ENCODE measurements around the gene WTIP. TPM values are rescaled to one million over a fixed set of nuclear protein-coding genes. Genes with fewer than 3 reads are reported as not detected.

The WTIP gene
- total RNA-seq, 4 donors from 2014 or later: 3.8 to 16.3 (median 9.7) TPM

DNA sequence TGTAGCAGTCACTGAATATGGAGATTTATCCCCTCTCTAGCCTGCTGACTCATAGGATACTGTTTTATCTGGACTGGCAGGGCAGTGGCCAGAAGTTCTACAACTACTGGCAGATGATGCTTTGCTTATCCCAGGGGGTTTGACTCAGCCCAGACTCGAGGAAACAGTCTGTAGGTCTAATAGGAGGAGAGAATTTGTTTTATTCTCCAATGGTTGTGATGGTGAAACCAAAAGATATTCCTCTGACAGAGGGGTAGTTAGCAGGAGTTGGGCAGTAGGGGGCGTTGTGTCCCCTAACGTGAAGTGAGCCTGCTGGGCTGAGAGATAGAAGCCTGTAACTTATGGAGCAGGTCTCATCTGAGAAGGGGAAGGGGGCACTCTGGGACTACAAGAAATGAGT lies 74.9 kb downstream of the WTIP start:
- TF ChIP-seq, protein P1, sequence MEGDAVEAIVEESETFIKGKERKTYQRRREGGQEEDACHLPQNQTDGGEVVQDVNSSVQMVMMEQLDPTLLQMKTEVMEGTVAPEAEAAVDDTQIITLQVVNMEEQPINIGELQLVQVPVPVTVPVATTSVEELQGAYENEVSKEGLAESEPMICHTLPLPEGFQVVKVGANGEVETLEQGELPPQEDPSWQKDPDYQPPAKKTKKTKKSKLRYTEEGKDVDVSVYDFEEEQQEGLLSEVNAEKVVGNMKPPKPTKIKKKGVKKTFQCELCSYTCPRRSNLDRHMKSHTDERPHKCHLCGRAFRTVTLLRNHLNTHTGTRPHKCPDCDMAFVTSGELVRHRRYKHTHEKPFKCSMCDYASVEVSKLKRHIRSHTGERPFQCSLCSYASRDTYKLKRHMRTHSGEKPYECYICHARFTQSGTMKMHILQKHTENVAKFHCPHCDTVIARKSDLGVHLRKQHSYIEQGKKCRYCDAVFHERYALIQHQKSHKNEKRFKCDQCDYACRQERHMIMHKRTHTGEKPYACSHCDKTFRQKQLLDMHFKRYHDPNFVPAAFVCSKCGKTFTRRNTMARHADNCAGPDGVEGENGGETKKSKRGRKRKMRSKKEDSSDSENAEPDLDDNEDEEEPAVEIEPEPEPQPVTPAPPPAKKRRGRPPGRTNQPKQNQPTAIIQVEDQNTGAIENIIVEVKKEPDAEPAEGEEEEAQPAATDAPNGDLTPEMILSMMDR (IDR thresholded peaks at IDR 0.05): no peak
- TF ChIP-seq POLR2A (IDR thresholded peaks at IDR 0.05): no peak
- intact Hi-C loops (cut with DNase I; ENCODE audit: low total_unique reads): loop anchor here (5.0 kb wide), 1 partner anchor 156 kb away; no protein-coding TSS in a partner anchor
- WGBS, 2 donors: 1 to 2% methylated on average over 3 of the region's 3 CpGs
- H3K4me3 ChIP-seq (ENCODE audit: low read depth, poor library complexity, severe bottlenecking): no peak overlapping the region
- no peak for DNase-seq (ENCODE audit: low spot score in 2 of 2)

- WGBS, 2 donors: 59 to 71% methylated on average over 11 to 12 of the region's 12 CpGs
- TF ChIP-seq, protein P1 (IDR thresholded peaks at IDR 0.05): no peak
- TF ChIP-seq POLR2A (IDR thresholded peaks at IDR 0.05): no peak
- intact Hi-C loops (cut with DNase I; ENCODE audit: low total_unique reads): loop anchor here (5.0 kb wide), 1 partner anchor 153 kb away; no protein-coding TSS in a partner anchor
- H3K4me3 ChIP-seq (ENCODE audit: low read depth, poor library complexity, severe bottlenecking): no peak overlapping the region
- no peak for DNase-seq (ENCODE audit: low spot score in 2 of 2)
Measured at GRCh38 chr19:34559045-34559444, 77.5 kb downstream of the WTIP start.

- intact Hi-C loops (cut with DNase I; ENCODE audit: low total_unique reads): no loop called here
- DNase-seq (ENCODE audit: low spot score in 2 of 2): no peak
- H3K4me3 ChIP-seq (ENCODE audit: low read depth, poor library complexity, severe bottlenecking): no peak overlapping the region
- TF ChIP-seq, protein P1 (IDR thresholded peaks at IDR 0.05): no peak
- no peak for TF ChIP-seq POLR2A (IDR thresholded peaks at IDR 0.05)
- 42 to 52% methylated on average over 6 of the region's 6 CpGs for WGBS, 2 donors
Measured at GRCh38 chr19:34560229-34560628, 78.7 kb downstream of the WTIP start.

Other genes with a start within 250 kb of the WTIP start
- 10 to 100 TPM; 27.6 to 36.6 (median 31.7) TPM for gene GARRE1, start 227.2 kb upstream of the WTIP start, total RNA-seq
- gene GPI, start 116.6 kb upstream of the WTIP start, total RNA-seq: 100 to 1,000 TPM; 117 to 195 (median 124) TPM
- gene PDCD2L, start 77.4 kb upstream of the WTIP start, total RNA-seq: 10 to 100 TPM in 2 of 4 donors, 1 to 10 TPM in 2; 6.5 to 16.4 (median 12.6) TPM
- gene UBA2, start 53.4 kb upstream of the WTIP start, total RNA-seq: 100 to 1,000 TPM in 1 of 4 donors, 10 to 100 TPM in 3; 74.8 to 101 (median 86.9) TPM
- 1 to 10 TPM; 4.3 to 8.3 (median 6.6) TPM for gene SCGB2B2, start 195.4 kb downstream of the WTIP start, total RNA-seq
- 10 to 100 TPM in 3 of 4 donors, 1 to 10 TPM in 1; 9.2 to 21.4 (median 11.6) TPM for gene ZNF302, start 195.9 kb downstream of the WTIP start, total RNA-seq

All from lower leg skin (tissue), 4 donors.